NB4 (cell line): ENCODE data around the gene OPRL1.

ENCODE experiments used
- CTCF ChIP-seq: IDR thresholded peaks from one replicate; pipeline ENCODE4 v1.5.1; 2012; ENCODE audit warnings: low read depth, low read length
- MAX ChIP-seq: IDR thresholded peaks from 2 replicates; pipeline ENCODE4 v1.6.1; 2011; ENCODE audit warnings: low read depth, low read length
- MYC ChIP-seq: IDR thresholded peaks from 2 replicates; pipeline ENCODE4 v1.6.1; 2011; ENCODE audit warnings: low read depth, low read length
- POLR2A ChIP-seq: IDR thresholded peaks from 2 replicates; pipeline ENCODE4 v1.6.1; 2011; ENCODE audit warnings: mild to moderate bottlenecking; ENCODE audit not compliant: insufficient read length; ENCODE audit errors: extremely low read depth

- no peak for TF ChIP-seq CTCF
- TF ChIP-seq MYC: no peak
- no peak for TF ChIP-seq MAX
- no peak for TF ChIP-seq POLR2A
Measured at GRCh38 chr20:64095927-64096326, 16.0 kb downstream of the OPRL1 start.
